HEK293 (cell line): Measurements from ENCODE around the gene MTA3.

Source experiments
- CTCF ChIA-PET: fragments of 350-600 bp; formaldehyde crosslinking; extraction: SDS; loops from one replicate; lab custom pipeline; 2021; ENCODE audit warnings: antibody characterized with exemption; lab: Yijun Ruan, JAX
- POLR2A ChIA-PET: fragments of 300-600 bp; formaldehyde crosslinking; extraction: SDS; loops from one replicate; lab custom pipeline; 2020; ENCODE audit warnings: antibody characterized with exemption, inconsistent platforms; lab: Yijun Ruan, JAX
- H3K27ac ChIP-seq: fragments of 200-500 bp; sonication (Bioruptor generic); 2 replicates; pipeline ENCODE4 v1.5.1; 2014; ENCODE audit warnings: low read depth, low read length, control low read depth, inconsistent platforms; ENCODE audit errors: extremely low read depth
- H3K36me3 ChIP-seq, 2 experiments: fragments of 200-500 bp in 1 of 2; sonication (Bioruptor generic) in 1 of 2; 1 replicate in 1 of 2; 2 replicates in 1 of 2; pipeline ENCODE4 v1.5.1; 2014 to 2017; ENCODE audit warnings: inconsistent platforms in 2 of 2, low read length in 2 of 2; ENCODE audit not compliant: control insufficient read depth in 2 of 2, insufficient read depth in 1 of 2
- H3K4me1 ChIP-seq: fragments of 200-500 bp; sonication (Bioruptor generic); 2 replicates; pipeline ENCODE4 v1.5.1; 2014; ENCODE audit warnings: mild to moderate bottlenecking, low read length, inconsistent platforms; ENCODE audit not compliant: control insufficient read depth, insufficient read depth
- H3K4me3 ChIP-seq: 2 replicates; pipeline ENCODE4 v1.5.1; 2011; ENCODE audit warnings: low read depth, mild to moderate bottlenecking, control low read depth, low read length, moderate library complexity
- H3K9me3 ChIP-seq: fragments of 200-500 bp; sonication (Bioruptor generic); 2 replicates; pipeline ENCODE4 v1.5.1; 2014; ENCODE audit warnings: low read depth, low read length, inconsistent platforms; ENCODE audit not compliant: control insufficient read depth, insufficient read depth
- GLIS1 ChIP-seq: fragments of 450-650 bp; formaldehyde crosslinking; IDR thresholded peaks from 2 replicates; pipeline ENCODE4 v1.5.1; 2016; ENCODE audit warnings: missing biosample characterization, missing genetic modification characterization
- KLF7 ChIP-seq: fragments of 450-650 bp; formaldehyde crosslinking; IDR thresholded peaks from 2 replicates; pipeline ENCODE4 v1.5.1; 2016; ENCODE audit warnings: missing biosample characterization, missing genetic modification characterization, borderline replicate concordance
- OSR2 ChIP-seq: fragments of 450-650 bp; formaldehyde crosslinking; IDR thresholded peaks from 2 replicates; pipeline ENCODE4 v1.5.1; 2016; ENCODE audit warnings: missing biosample characterization, missing genetic modification characterization
- SCRT1 ChIP-seq: fragments of 450-650 bp; formaldehyde crosslinking; IDR thresholded peaks from 2 replicates; pipeline ENCODE4 v1.5.1; 2016; ENCODE audit warnings: missing biosample characterization, missing genetic modification characterization, borderline replicate concordance
- SCRT2 ChIP-seq: fragments of 450-650 bp; formaldehyde crosslinking; IDR thresholded peaks from 2 replicates; pipeline ENCODE4 v1.5.1; 2016; ENCODE audit warnings: missing biosample characterization, missing genetic modification characterization
- ZBTB21 ChIP-seq: fragments of 450-650 bp; formaldehyde crosslinking; IDR thresholded peaks from 2 replicates; pipeline ENCODE4 v1.5.1; 2017; ENCODE audit warnings: missing biosample characterization, missing genetic modification characterization
- ZNF132 ChIP-seq: fragments of 450-650 bp; formaldehyde crosslinking; IDR thresholded peaks from 2 replicates; pipeline ENCODE4 v1.5.1; 2017; ENCODE audit warnings: missing biosample characterization, missing genetic modification characterization, borderline replicate concordance
- ZNF16 ChIP-seq: fragments of 450-650 bp; formaldehyde crosslinking; IDR thresholded peaks from 2 replicates; pipeline ENCODE4 v1.5.1; 2016; ENCODE audit warnings: low read depth, missing biosample characterization, missing genetic modification characterization
- ZNF184 ChIP-seq: fragments of 450-650 bp; IDR thresholded peaks from 2 replicates; pipeline ENCODE4 v1.5.1; 2018; ENCODE audit warnings: missing biosample characterization, mild to moderate bottlenecking, missing genetic modification characterization
- ZNF23 ChIP-seq: fragments of 450-650 bp; formaldehyde crosslinking; IDR thresholded peaks from 2 replicates; pipeline ENCODE4 v1.5.1; 2016; ENCODE audit warnings: missing biosample characterization, missing genetic modification characterization, borderline replicate concordance
- ZNF266 ChIP-seq: fragments of 450-650 bp; formaldehyde crosslinking; IDR thresholded peaks from 2 replicates; pipeline ENCODE4 v1.5.1; 2016; ENCODE audit warnings: missing biosample characterization, missing genetic modification characterization, low read depth
- ZNF433 ChIP-seq: fragments of 450-650 bp; formaldehyde crosslinking; IDR thresholded peaks from 2 replicates; pipeline ENCODE4 v1.5.1; 2016; ENCODE audit warnings: missing biosample characterization, missing genetic modification characterization, low read depth
- ZNF518A ChIP-seq: fragments of 450-650 bp; formaldehyde crosslinking; conservative IDR thresholded peaks from 2 replicates; pipeline ENCODE4 v1.5.1; 2016; ENCODE audit warnings: low read depth, missing biosample characterization, missing genetic modification characterization
- ZNF555 ChIP-seq: fragments of 450-650 bp; formaldehyde crosslinking; conservative IDR thresholded peaks from 2 replicates; pipeline ENCODE4 v1.5.1; 2017; ENCODE audit warnings: missing biosample characterization, mild to moderate bottlenecking, missing genetic modification characterization, inconsistent platforms
- ZNF626 ChIP-seq: fragments of 450-650 bp; sonication (Bioruptor Pico); formaldehyde crosslinking; IDR thresholded peaks from 2 replicates; pipeline ENCODE4 v1.5.1; 2018; ENCODE audit warnings: missing biosample characterization, missing genetic modification characterization, inconsistent platforms
- ZNF654 ChIP-seq: fragments of 450-650 bp; formaldehyde crosslinking; IDR thresholded peaks from 2 replicates; pipeline ENCODE4 v1.5.1; 2016; ENCODE audit warnings: low read depth, missing biosample characterization, missing genetic modification characterization
- ZNF660 ChIP-seq: fragments of 450-650 bp; IDR thresholded peaks from 2 replicates; pipeline ENCODE4 v1.5.1; 2018; ENCODE audit warnings: missing biosample characterization, mild to moderate bottlenecking, missing genetic modification characterization
- ZNF768 ChIP-seq: fragments of 450-650 bp; formaldehyde crosslinking; IDR thresholded peaks from 2 replicates; pipeline ENCODE4 v1.5.1; 2018; ENCODE audit warnings: missing biosample characterization, mild to moderate bottlenecking, missing genetic modification characterization
- ZNF777 ChIP-seq: fragments of 450-650 bp; formaldehyde crosslinking; IDR thresholded peaks from 2 replicates; pipeline ENCODE4 v1.5.1; 2017; ENCODE audit warnings: missing biosample characterization, missing genetic modification characterization, borderline replicate concordance
- TF ChIP-seq, protein P1 (sequence below): fragments of 450-650 bp; formaldehyde crosslinking; IDR thresholded peaks from 2 replicates; pipeline ENCODE4 v1.5.1; 2016; ENCODE audit warnings: missing biosample characterization, missing genetic modification characterization, borderline replicate concordance
- TF ChIP-seq, protein P2 (sequence below): fragments of 450-650 bp; IDR thresholded peaks from 2 replicates; pipeline ENCODE4 v1.5.1; 2018; ENCODE audit warnings: missing biosample characterization, mild to moderate bottlenecking, missing genetic modification characterization

The MTA3 gene

DNA sequence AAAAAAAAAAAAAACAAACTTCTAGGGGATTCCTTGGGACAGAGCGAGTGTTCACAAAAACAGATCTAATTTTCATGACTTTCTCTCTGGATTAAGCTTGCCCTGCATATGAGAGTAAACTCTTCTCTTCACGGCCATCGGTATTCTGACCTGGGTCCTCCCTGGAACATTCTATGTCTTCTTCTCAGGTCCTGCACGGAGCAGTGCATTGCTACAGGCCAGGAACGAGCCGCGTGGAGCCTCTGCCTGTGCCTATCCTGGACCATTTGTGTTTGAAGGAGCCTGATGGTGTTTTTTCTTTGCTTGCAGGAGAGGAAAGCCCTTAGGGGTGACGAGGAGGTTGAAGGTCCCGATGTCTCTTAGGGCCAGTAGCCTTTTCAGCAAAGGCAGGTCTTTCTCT lies 197.3 kb downstream of the MTA3 start:
- CTCF ChIA-PET = no interaction called here
- Histone ChIP-seq H3K27ac (no peak overlapping the region), H3K36me3 (no peaks in the 10 kb centered on the region), H3K9me3 (no peaks in the 10 kb centered on the region), H3K4me1 (no peaks in the 10 kb centered on the region), H3K4me3 (no peak overlapping the region)
- POLR2A ChIA-PET = no interaction called here
- TF ChIP-seq ZNF23 (tag by site-specific recombination) (no peak), ZNF433 (tag by site-specific recombination) (no peak), ZNF16 (tag by site-specific recombination) (no peak), ZNF654 (tag by site-specific recombination) (no peak), KLF7 (tag by site-specific recombination) (no peak), OSR2 (tag by site-specific recombination) (no peak), ZNF626 (tag by site-specific recombination) (no peak), SCRT1 (tag by site-specific recombination) (no peak)
- TF ChIP-seq, protein P1, sequence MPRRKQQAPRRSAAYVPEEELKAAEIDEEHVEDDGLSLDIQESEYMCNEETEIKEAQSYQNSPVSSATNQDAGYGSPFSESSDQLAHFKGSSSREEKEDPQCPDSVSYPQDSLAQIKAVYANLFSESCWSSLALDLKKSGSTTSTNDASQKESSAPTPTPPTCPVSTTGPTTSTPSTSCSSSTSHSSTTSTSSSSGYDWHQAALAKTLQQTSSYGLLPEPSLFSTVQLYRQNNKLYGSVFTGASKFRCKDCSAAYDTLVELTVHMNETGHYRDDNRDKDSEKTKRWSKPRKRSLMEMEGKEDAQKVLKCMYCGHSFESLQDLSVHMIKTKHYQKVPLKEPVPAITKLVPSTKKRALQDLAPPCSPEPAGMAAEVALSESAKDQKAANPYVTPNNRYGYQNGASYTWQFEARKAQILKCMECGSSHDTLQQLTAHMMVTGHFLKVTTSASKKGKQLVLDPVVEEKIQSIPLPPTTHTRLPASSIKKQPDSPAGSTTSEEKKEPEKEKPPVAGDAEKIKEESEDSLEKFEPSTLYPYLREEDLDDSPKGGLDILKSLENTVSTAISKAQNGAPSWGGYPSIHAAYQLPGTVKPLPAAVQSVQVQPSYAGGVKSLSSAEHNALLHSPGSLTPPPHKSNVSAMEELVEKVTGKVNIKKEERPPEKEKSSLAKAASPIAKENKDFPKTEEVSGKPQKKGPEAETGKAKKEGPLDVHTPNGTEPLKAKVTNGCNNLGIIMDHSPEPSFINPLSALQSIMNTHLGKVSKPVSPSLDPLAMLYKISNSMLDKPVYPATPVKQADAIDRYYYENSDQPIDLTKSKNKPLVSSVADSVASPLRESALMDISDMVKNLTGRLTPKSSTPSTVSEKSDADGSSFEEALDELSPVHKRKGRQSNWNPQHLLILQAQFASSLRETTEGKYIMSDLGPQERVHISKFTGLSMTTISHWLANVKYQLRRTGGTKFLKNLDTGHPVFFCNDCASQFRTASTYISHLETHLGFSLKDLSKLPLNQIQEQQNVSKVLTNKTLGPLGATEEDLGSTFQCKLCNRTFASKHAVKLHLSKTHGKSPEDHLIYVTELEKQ (tag by site-specific recombination) = no peak

DNA sequence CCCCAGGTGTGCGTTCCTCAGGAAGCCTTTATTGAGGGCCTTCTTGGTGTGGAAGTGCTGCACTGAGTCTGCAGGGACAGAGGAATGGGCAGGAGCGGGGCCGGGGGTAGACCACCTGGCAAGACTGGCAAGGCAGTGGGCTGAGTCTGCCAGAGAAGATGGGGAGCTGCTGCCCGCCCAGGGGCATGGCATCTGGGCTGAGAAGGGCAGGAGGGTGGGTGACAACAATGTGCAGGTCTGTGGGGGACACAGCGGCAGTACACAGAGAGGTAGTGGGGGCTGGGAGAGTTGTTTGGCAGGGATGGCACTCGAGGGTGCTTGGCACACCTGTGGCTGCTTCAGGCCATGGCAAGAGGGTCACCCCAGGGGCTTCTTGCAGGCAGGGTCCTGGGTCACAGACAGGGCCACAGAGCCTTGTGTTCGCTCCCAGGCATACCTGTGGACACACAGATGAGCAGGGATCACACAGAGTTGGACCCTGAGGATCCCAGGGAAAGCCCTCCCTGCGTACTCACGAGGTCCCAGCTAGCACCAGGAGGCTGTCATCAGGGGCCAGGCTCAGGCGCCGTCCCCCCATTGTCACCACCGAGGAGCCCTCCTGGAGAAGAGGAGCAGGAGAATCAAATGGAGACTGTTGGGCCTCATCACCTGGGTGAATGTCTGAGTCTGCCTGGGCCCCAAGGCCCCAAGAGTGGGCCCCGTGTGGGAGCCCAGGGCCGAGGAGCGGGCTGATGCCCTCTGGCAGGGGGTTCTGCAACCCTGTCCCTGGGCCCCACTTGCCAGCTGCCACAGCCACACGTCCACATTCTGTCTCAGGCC lies 198.9 kb downstream of the MTA3 start:
- TF ChIP-seq SCRT2 (no peak), ZNF184 (tag by site-specific recombination) (no peak), ZNF266 (tag by site-specific recombination) (no peak), ZNF768 (tag by site-specific recombination) (no peak), ZNF132 (tag by site-specific recombination) (no peak), ZNF555 (tag by site-specific recombination) (no peak), ZNF777 (no peak), ZNF518A (tag by site-specific recombination) (no peak), ZNF660 (tag by site-specific recombination) (no peak), GLIS1 (tag by site-specific recombination) (no peak), ZBTB21 (no peak)
- TF ChIP-seq, protein P2, sequence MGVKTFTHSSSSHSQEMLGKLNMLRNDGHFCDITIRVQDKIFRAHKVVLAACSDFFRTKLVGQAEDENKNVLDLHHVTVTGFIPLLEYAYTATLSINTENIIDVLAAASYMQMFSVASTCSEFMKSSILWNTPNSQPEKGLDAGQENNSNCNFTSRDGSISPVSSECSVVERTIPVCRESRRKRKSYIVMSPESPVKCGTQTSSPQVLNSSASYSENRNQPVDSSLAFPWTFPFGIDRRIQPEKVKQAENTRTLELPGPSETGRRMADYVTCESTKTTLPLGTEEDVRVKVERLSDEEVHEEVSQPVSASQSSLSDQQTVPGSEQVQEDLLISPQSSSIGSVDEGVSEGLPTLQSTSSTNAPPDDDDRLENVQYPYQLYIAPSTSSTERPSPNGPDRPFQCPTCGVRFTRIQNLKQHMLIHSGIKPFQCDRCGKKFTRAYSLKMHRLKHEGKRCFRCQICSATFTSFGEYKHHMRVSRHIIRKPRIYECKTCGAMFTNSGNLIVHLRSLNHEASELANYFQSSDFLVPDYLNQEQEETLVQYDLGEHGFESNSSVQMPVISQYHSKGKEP = no peak
- TF ChIP-seq, all 188 proteins: peak for 0
- Histone ChIP-seq H3K27ac (no peak overlapping the region), H3K9me3 (no peaks in the 10 kb centered on the region), H3K4me1 (no peaks in the 10 kb centered on the region), H3K4me3 (no peak overlapping the region), H3K36me3 (no peaks in the 10 kb centered on the region)
- ChIA-PET POLR2A (no interaction called here), CTCF (no interaction called here)
